BJ (cell line): ENCODE data around the gene GJC1. TPM values are rescaled to one million over a fixed set of nuclear protein-coding genes. Genes with fewer than 3 reads are reported as not detected.

ENCODE experiments used
- CTCF ChIA-PET: fragments of 350-600 bp; formaldehyde crosslinking; extraction: SDS; loops from one replicate; lab custom pipeline; 2021; ENCODE audit warnings: antibody characterized with exemption, inconsistent platforms; lab: Yijun Ruan, JAX
- POLR2A ChIA-PET: fragments of 300-600 bp; sonication (Branson Sonifier 250); formaldehyde crosslinking; extraction: SDS; loops from one replicate; lab custom pipeline; 2021; ENCODE audit warnings: antibody characterized with exemption; lab: Charles Lee
- DNase-seq: peaks from one replicate; pipeline ENCODE4 v3.0.0-alpha.2; 2011; ENCODE audit warnings: low read depth
- H3K27me3 ChIP-seq: 2 replicates; pipeline ENCODE4 v1.6.0; 2011; ENCODE audit warnings: low read length; ENCODE audit not compliant: control insufficient read depth, insufficient read depth
- H3K36me3 ChIP-seq: 2 replicates; pipeline ENCODE4 v1.5.1; 2011; ENCODE audit warnings: low read length; ENCODE audit not compliant: control insufficient read depth, insufficient read depth
- H3K4me3 ChIP-seq: 2 replicates; pipeline ENCODE4 v1.5.1; 2011; ENCODE audit warnings: low read depth, mild to moderate bottlenecking, control low read depth, low read length
- polyA plus RNA-seq: library from polyadenylated mRNA; depleted of rRNA; stranded (reverse); fragments of >200 nt; gene quantifications from 2 replicates; pipeline ENCODE4 v1.2.3, GENCODE V29; 2011
- TF ChIP-seq, protein P1 (sequence below): IDR thresholded peaks from 2 replicates; pipeline ENCODE4 v1.5.1; 2011; ENCODE audit warnings: low read depth, mild to moderate bottlenecking, control low read depth, inconsistent platforms, low read length, moderate library complexity; ENCODE audit not compliant: insufficient read depth

Gene GJC1
- polyA plus RNA-seq, 1 experiment = 26.5 TPM

DNA sequence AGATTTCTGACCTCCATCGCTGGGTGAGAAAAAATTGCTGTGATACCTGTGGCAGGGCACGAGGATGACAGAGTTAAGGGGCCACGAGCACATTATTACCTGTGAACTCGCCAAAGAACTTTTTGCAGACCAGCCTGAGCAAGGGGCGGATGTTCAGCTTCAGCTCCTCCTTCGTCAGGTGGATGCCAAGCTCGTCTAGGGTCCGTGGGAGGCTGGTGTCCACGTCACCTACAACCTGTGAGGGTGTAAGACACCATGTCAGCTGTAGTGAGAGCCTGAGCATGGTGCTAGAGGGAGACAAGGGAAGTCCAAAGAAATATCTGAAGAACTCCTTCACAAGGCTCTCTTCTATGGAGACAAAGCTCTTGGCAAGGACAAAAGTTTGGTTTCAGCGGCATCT is 34.7 kb upstream of the GJC1 start:
- no peak for DNase-seq
- TF ChIP-seq, protein P1, sequence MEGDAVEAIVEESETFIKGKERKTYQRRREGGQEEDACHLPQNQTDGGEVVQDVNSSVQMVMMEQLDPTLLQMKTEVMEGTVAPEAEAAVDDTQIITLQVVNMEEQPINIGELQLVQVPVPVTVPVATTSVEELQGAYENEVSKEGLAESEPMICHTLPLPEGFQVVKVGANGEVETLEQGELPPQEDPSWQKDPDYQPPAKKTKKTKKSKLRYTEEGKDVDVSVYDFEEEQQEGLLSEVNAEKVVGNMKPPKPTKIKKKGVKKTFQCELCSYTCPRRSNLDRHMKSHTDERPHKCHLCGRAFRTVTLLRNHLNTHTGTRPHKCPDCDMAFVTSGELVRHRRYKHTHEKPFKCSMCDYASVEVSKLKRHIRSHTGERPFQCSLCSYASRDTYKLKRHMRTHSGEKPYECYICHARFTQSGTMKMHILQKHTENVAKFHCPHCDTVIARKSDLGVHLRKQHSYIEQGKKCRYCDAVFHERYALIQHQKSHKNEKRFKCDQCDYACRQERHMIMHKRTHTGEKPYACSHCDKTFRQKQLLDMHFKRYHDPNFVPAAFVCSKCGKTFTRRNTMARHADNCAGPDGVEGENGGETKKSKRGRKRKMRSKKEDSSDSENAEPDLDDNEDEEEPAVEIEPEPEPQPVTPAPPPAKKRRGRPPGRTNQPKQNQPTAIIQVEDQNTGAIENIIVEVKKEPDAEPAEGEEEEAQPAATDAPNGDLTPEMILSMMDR = no peak
- CTCF ChIA-PET = interaction anchor here (0.6 to 19.5 kb wide), 24 partner anchors 8 to 397 kb away, joined by 3 to 452 read pairs (median 4); partner anchors contain the start of gene HIGD1B
- H3K27me3 ChIP-seq = no peaks in the 10 kb centered on the region
- H3K36me3 ChIP-seq = peaks cover 22% of the 10 kb centered on the region
- H3K4me3 ChIP-seq = no peak overlapping the region
- POLR2A ChIA-PET = no interaction called here

GRCh38 chr17:44863061-44863918 is 33.2 kb upstream of the GJC1 start:
- DNase-seq = no peak
- ChIA-PET POLR2A (no interaction called here), CTCF (interaction anchor here (0.7 to 19.5 kb wide), 8 partner anchors 9 to 158 kb away, joined by 3 to 452 read pairs (median 13); partner anchors contain the start of gene HIGD1B)
- H3K27me3 ChIP-seq = no peaks in the 10 kb centered on the region
- H3K4me3 ChIP-seq = no peak overlapping the region
- TF ChIP-seq, protein P1 = no peak
- H3K36me3 ChIP-seq = peaks cover 28% of the 10 kb centered on the region

GRCh38 chr17:44862278-44862914 is 32.3 kb upstream of the GJC1 start:
- no peaks in the 10 kb centered on the region for H3K27me3 ChIP-seq
- DNase-seq = no peak
- ChIA-PET POLR2A (no interaction called here), CTCF (interaction anchor here (0.6 to 19.5 kb wide), 8 partner anchors 13 to 945 kb away, joined by 3 to 452 read pairs (median 4); no protein-coding TSS in a partner anchor)
- TF ChIP-seq, protein P1 = no peak
- peaks cover 29% of the 10 kb centered on the region for H3K36me3 ChIP-seq
- H3K4me3 ChIP-seq = no peak overlapping the region

GRCh38 chr17:44859701-44860100 is 29.6 kb upstream of the GJC1 start:
- Histone ChIP-seq H3K27me3 (no peaks in the 10 kb centered on the region), H3K36me3 (peaks cover 40% of the 10 kb centered on the region), H3K4me3 (no peak overlapping the region)
- TF ChIP-seq, protein P1 = no peak
- CTCF ChIA-PET = interaction anchor here (0.6 to 19.5 kb wide), 3 partner anchors 15 to 194 kb away, joined by 3 to 452 read pairs (median 4); no protein-coding TSS in a partner anchor
- POLR2A ChIA-PET = no interaction called here
- DNase-seq = no peak

DNA sequence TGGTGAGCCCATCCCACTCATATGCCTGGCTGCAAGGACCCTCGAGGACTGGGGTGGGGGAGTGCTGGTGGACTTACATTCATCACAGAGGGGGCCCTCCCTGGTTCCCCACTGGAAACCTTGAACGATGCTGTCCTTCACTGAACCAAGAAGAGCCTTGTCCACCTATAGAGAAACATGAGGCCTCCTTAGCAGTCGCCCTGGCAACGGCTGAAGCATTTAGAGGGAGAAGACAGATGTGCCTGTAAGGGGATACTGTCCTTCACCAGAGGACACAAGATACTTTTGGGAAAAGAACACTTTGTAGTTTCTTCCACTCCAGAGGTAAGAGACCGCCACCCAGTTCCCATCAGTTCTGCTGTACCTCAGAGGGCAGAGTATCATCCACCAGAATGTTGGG is 24.1 kb upstream of the GJC1 start:
- DNase-seq = no peak
- Histone ChIP-seq H3K27me3 (no peaks in the 10 kb centered on the region), H3K36me3 (peaks cover 30% of the 10 kb centered on the region), H3K4me3 (no peak overlapping the region)
- ChIA-PET POLR2A (no interaction called here), CTCF (interaction anchor here (1.5 to 19.5 kb wide), 3 partner anchors 11 to 75 kb away, joined by 3 to 452 read pairs (median 18); no protein-coding TSS in a partner anchor)
- TF ChIP-seq, protein P1 = no peak
